ENCODE data around the gene PARVB. TPM values are rescaled to one million over a fixed set of nuclear protein-coding genes. Genes with fewer than 3 reads are reported as not detected.

Gene PARVB
- total and polyA plus RNA-seq, 2 of the 8 experiments (the other 6 are each of a cell fraction or from before 2014, with no cell fraction given) = 14.5 to 18.6 TPM

- no peak for TF ChIP-seq MAX (IDR thresholded peaks at IDR 0.05)
Observed at GRCh38 chr22:44019846-44020245, 4.3 kb upstream of the PARVB start (continued).
